ENCODE results near the gene PRSS33. TPM values are rescaled to one million over a fixed set of nuclear protein-coding genes. Genes with fewer than 3 reads are reported as not detected.

PRSS33 gene
- total RNA-seq, 4 donors from 2014 or later, result not detected

DNA sequence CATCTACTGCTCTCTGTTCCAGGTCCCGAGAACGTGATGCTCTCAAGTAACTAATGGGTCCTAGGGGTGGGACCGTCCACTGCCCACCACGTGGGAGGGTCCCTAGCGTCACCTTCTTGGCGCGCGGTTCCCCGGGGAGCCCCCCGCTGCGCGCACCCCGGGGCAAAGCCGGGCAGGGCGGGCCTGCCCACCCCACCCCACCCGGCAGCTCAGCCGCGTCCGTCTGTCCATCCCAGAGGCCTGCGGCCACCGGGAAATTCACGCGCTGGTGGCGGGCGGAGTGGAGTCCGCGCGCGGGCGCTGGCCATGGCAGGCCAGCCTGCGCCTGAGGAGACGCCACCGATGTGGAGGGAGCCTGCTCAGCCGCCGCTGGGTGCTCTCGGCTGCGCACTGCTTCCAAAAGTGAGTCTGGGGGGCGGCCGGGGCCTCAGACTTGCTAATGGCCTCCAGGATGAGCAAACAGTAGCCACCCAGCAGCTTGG, 11.4 kb upstream of the PRSS33 start:
- DNase-seq, result no peak
- Histone ChIP-seq H3K27ac (no peak overlapping the region), H3K4me1 (peaks cover 0 to 12% (median 6%) of the 10 kb centered on the region in 3 donors), H3K27me3 (peaks cover 0 to 38% (median 0%) of the 10 kb centered on the region in 4 donors), H3K9me3 (peaks cover 0 to 6% (median 3%) of the 10 kb centered on the region in 3 donors), H3K4me3 (no peak overlapping the region), H3K36me3 (no peaks in the 10 kb centered on the region)
- WGBS, 2 donors, result 79% methylated on average over 4 of the region's 39 CpGs; no CpG with 5 or more reads in 1 of the 2 donors
- no peak for TF ChIP-seq POLR2A (IDR thresholded peaks at IDR 0.05)
- TF ChIP-seq, protein P1, sequence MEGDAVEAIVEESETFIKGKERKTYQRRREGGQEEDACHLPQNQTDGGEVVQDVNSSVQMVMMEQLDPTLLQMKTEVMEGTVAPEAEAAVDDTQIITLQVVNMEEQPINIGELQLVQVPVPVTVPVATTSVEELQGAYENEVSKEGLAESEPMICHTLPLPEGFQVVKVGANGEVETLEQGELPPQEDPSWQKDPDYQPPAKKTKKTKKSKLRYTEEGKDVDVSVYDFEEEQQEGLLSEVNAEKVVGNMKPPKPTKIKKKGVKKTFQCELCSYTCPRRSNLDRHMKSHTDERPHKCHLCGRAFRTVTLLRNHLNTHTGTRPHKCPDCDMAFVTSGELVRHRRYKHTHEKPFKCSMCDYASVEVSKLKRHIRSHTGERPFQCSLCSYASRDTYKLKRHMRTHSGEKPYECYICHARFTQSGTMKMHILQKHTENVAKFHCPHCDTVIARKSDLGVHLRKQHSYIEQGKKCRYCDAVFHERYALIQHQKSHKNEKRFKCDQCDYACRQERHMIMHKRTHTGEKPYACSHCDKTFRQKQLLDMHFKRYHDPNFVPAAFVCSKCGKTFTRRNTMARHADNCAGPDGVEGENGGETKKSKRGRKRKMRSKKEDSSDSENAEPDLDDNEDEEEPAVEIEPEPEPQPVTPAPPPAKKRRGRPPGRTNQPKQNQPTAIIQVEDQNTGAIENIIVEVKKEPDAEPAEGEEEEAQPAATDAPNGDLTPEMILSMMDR (IDR thresholded peaks at IDR 0.05), result no peak
- intact Hi-C loops (cut with DNase I), result no loop called here

DNA sequence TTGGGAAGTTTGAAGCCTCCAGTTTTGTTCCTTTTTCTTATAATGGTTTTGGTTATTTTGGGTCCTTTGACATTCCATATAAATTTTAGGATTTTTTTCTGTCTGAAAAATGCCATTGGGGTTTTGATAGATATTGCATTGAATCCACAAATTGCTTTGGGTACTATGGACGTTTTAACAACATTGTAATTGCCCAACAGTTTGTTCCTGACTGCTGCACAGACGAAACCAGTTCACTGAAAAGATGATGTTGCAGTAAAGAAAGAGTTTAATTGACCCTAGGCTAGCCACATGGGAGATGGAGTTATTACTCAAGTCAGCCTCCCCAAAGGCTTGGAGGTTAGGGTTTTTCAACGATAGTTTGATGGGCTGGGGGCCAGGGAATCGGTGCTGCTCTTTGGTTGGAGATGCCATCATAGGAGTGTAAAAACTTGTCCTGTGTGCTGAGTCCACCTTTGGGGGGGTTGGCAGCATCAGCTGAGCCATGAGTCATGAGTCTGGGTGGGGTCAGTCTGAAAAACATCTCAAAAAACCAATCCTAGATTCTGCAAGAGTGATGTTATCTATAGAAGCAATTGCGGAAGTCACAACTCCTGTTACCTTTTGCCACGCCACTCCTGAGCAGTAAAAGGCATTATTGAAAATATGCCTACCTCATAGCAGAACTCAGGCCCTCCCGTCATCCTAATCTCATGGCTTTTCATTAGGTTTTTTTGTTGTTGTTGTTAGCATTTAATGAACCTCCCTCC, 8.2 kb upstream of the PRSS33 start:
- DNase-seq, result no peak
- TF ChIP-seq POLR2A (IDR thresholded peaks at IDR 0.05), result no peak
- TF ChIP-seq, protein P1 (IDR thresholded peaks at IDR 0.05), result no peak
- Histone ChIP-seq H3K27me3 (peaks cover 0 to 57% (median 0%) of the 10 kb centered on the region in 4 donors), H3K9me3 (no peaks in the 10 kb centered on the region), H3K4me3 (no peak overlapping the region), H3K4me1 (peaks cover 0 to 12% (median 6%) of the 10 kb centered on the region in 3 donors), H3K36me3 (no peaks in the 10 kb centered on the region), H3K27ac (no peak overlapping the region)
- WGBS, 2 donors, result 49 to 50% methylated on average over 7 of the region's 7 CpGs
- intact Hi-C loops (cut with DNase I), result no loop called here

DNA sequence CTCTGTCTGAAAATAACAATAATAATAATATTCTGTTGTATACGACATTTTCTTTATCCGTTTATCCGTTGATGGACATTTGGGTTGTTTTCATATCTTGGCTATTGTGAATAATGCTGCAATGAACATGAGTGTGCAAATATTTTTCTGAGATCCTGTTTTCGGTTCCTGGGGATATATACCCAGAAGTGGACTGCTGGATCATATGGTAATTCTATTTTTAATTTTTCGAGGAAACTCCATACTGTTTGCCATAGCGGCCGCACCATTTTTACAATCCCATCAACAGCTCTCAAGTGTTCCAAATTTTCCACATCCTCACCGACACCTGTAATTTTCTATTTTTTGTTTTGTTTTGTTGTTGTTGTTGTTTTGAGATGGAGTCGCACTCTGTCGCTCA, 5.6 kb upstream of the PRSS33 start:
- no peaks in the 10 kb centered on the region for H3K9me3 ChIP-seq
- peaks cover 0 to 65% (median 0%) of the 10 kb centered on the region in 4 donors for H3K27me3 ChIP-seq
- H3K36me3 ChIP-seq, result no peaks in the 10 kb centered on the region
- no peak overlapping the region for H3K27ac ChIP-seq
- peaks cover 0 to 12% (median 6%) of the 10 kb centered on the region in 3 donors for H3K4me1 ChIP-seq
- no peak overlapping the region for H3K4me3 ChIP-seq
- DNase-seq, result no peak
- TF ChIP-seq POLR2A (IDR thresholded peaks at IDR 0.05), result no peak
- TF ChIP-seq, protein P1 (IDR thresholded peaks at IDR 0.05), result no peak
- intact Hi-C loops (cut with DNase I), result no loop called here
- 77 to 91% methylated on average over 10 of the region's 10 CpGs for WGBS, 2 donors

DNA sequence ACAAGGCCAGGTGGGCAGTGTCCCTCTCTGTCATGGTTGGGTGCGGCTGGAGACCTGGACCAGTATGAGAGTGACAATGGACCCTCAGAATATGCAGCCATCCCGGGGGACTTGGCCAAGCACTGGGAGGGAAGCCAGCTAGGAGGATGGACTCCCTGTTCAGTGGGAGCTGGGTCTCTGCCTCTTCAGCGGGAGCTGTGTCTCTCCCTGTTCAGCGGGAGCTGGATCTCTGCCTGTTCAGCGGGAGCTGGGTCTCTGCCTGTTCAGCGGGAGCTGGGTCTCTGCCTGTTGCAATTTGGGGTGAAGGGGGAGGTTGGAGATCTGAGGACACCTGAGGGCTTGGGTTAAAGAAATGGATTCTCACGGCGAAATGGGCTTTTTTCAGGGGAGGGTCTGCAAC, 3.8 kb upstream of the PRSS33 start:
- peaks cover 0 to 69% (median 7%) of the 10 kb centered on the region in 4 donors for H3K27me3 ChIP-seq
- 57 to 83% methylated on average over 2 to 6 of the region's 8 CpGs for WGBS, 2 donors
- no peak for TF ChIP-seq POLR2A (IDR thresholded peaks at IDR 0.05)
- TF ChIP-seq, protein P1 (IDR thresholded peaks at IDR 0.05), result no peak
- no peak overlapping the region for H3K4me3 ChIP-seq
- intact Hi-C loops (cut with DNase I), result no loop called here
- H3K4me1 ChIP-seq, result peaks cover 0 to 15% (median 6%) of the 10 kb centered on the region in 3 donors
- no peak overlapping the region for H3K27ac ChIP-seq
- no peak for DNase-seq
- H3K36me3 ChIP-seq, result no peaks in the 10 kb centered on the region
- H3K9me3 ChIP-seq, result no peaks in the 10 kb centered on the region

DNA sequence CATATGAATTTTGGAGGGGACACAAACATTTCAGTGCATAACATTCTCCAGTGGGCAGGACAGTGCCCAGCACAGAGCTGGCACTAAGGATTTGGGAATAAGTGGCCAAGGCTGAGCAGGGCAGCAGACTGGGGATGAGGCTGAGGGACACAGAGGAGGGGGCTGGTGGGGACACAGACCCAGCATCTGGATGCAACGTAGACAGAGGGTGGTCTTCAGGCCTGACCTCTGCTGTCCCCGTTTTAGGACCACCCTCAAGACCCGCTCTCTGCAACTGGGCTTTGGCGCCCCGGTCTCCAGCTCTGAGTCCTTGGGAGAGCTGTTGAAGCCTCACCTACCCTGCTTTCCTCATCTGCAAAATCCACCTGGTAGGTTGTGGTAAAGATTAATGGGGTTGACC, 3.3 kb upstream of the PRSS33 start:
- Histone ChIP-seq H3K27me3 (peaks cover 5 to 73% (median 11%) of the 10 kb centered on the region in 4 donors), H3K4me3 (no peak overlapping the region), H3K4me1 (peaks cover 4 to 20% (median 7%) of the 10 kb centered on the region in 3 donors), H3K27ac (no peak overlapping the region), H3K9me3 (no peaks in the 10 kb centered on the region), H3K36me3 (no peaks in the 10 kb centered on the region)
- 44 to 62% methylated on average over 2 to 5 of the region's 5 CpGs for WGBS, 2 donors
- no peak for TF ChIP-seq POLR2A (IDR thresholded peaks at IDR 0.05)
- TF ChIP-seq, protein P1 (IDR thresholded peaks at IDR 0.05), result no peak
- DNase-seq, result no peak
- intact Hi-C loops (cut with DNase I), result no loop called here
